K562 (cell line): Measurements from ENCODE around the gene JADE3. TPM values are rescaled to one million over a fixed set of nuclear protein-coding genes. Genes with fewer than 3 reads are reported as not detected.

Source experiments
- ATAC-seq: fragments of 200-7000 bp; cut with Tn5 transposase; 3 replicates; pipeline ENCODE4 v1.9.1; 2020; ENCODE audit warnings: moderate library complexity
- BruUV-seq: library from RNA; stranded (reverse); fragments of 400-500 nt; replicated peaks from 2 replicates; lab custom pipeline; 2021; lab: Mats Ljungman, UMichigan
- CTCF ChIA-PET: fragments of 300-600 bp; formaldehyde crosslinking; extraction: SDS; loops from one replicate; lab custom pipeline; 2021; ENCODE audit warnings: low intra/inter-chr PET ratio; lab: Yijun Ruan, JAX
- POLR2A ChIA-PET: fragments of 300-600, 350-650 bp; sonication (Branson Sonifier 250); formaldehyde crosslinking; extraction: SDS; loops from one replicate; lab custom pipeline; 2021; ENCODE audit warnings: antibody characterized with exemption, inconsistent platforms; lab: Yijun Ruan, JAX
- DNase-seq, 4 experiments: peaks; one replicate each; pipeline versions ENCODE4 v3.0.0 to v3.0.0-alpha.2; 2011 to 2018; ENCODE audit warnings: low spot score in 3 of 4, mixed read lengths in 3 of 4; ENCODE audit errors: extremely low read depth in 1 of 4
- FAIRE-seq: peaks from 2 replicates; lab custom pipeline; 2011; peaks lifted over from hg19 to GRCh38; lab: Jason Lieb, UNC
- H2AFZ ChIP-seq: 2 replicates; pipeline ENCODE4 v1.6.0; 2011; ENCODE audit warnings: low read depth, low read length, control low read depth, inconsistent platforms
- H3K27ac ChIP-seq: fragments of 200-600 bp; 3 replicates; pipeline ENCODE4 v1.8.0; 2011; ENCODE audit warnings: low read depth, mild to moderate bottlenecking, control low read depth, inconsistent platforms, low read length, moderate library complexity, mixed read lengths; ENCODE audit errors: extremely low read depth
- H3K27me3 ChIP-seq, 2 experiments: fragments of 300-600 bp in 1 of 2; 2 replicates in 1 of 2; 3 replicates in 1 of 2; pipeline versions ENCODE4 v1.6.0 to v1.8.0; 2011; ENCODE audit warnings: inconsistent platforms in 2 of 2, low read length in 2 of 2, mild to moderate bottlenecking in 1 of 2, mixed read lengths in 1 of 2, moderate library complexity in 1 of 2; ENCODE audit not compliant: control insufficient read depth in 2 of 2, insufficient read depth in 2 of 2
- H3K36me3 ChIP-seq: fragments of 300-600 bp; 3 replicates; pipeline ENCODE4 v1.8.0; 2011; ENCODE audit warnings: mild to moderate bottlenecking, low read length, inconsistent platforms; ENCODE audit not compliant: control insufficient read depth, insufficient read depth
- H3K4me1 ChIP-seq, 2 experiments: fragments of 200-600 bp in 1 of 2; replicated peaks in 1 of 2; 2 replicates in 1 of 2; 3 replicates in 1 of 2; pipeline versions ENCODE4 v1.5.1 to v1.8.0; 2011; ENCODE audit warnings: inconsistent platforms in 2 of 2, low read length in 2 of 2, mild to moderate bottlenecking in 1 of 2, mixed read lengths in 1 of 2, moderate library complexity in 1 of 2; ENCODE audit not compliant: control insufficient read depth in 2 of 2, insufficient read depth in 2 of 2
- H3K4me2 ChIP-seq: 2 replicates; pipeline ENCODE4 v1.6.1; 2011; ENCODE audit warnings: low read length, control low read depth, inconsistent platforms, mixed read lengths; ENCODE audit not compliant: insufficient read depth
- H3K4me3 ChIP-seq: fragments of 200-600 bp; sonication (generic), shearing (Covaris generic); 2 replicates; pipeline ENCODE4 v1.5.1; 2016; ENCODE audit warnings: control low read depth, inconsistent platforms
- H3K79me2 ChIP-seq: fragments of 200-600 bp; 3 replicates; pipeline ENCODE4 v1.8.0; 2011; ENCODE audit warnings: low read length, inconsistent platforms; ENCODE audit not compliant: control insufficient read depth, insufficient read depth
- H3K9ac ChIP-seq, 2 experiments: 2 replicates each; pipeline versions ENCODE4 v1.6.0 to v1.6.1; 2011; ENCODE audit warnings: low read depth in 2 of 2, low read length in 2 of 2, control low read depth in 1 of 2, inconsistent platforms in 1 of 2, mild to moderate bottlenecking in 1 of 2, mixed read lengths in 1 of 2; ENCODE audit not compliant: insufficient read depth in 1 of 2
- H3K9me1 ChIP-seq: one replicate; pipeline ENCODE4 v1.6.0; 2011; ENCODE audit warnings: inconsistent platforms, mild to moderate bottlenecking, low read length, moderate library complexity; ENCODE audit not compliant: control insufficient read depth, insufficient read depth
- H3K9me3 ChIP-seq: replicated peaks from 2 replicates; pipeline ENCODE4 v1.5.1; 2011; ENCODE audit warnings: low read depth, low read length, inconsistent platforms; ENCODE audit not compliant: control insufficient read depth, insufficient read depth
- H4K20me1 ChIP-seq: replicated peaks from 2 replicates; pipeline ENCODE4 v1.6.1; 2011; ENCODE audit warnings: low read length, inconsistent platforms, mixed read lengths; ENCODE audit not compliant: control insufficient read depth, insufficient read depth
- ELF2 ChIP-seq: fragments of 250-450 bp; sonication (Bioruptor Pico); IDR thresholded peaks from 2 replicates; pipeline ENCODE4 v1.5.0; 2021; ENCODE audit warnings: mild to moderate bottlenecking
- EWSR1 ChIP-seq: fragments of 450-650 bp; IDR thresholded peaks from 2 replicates; pipeline ENCODE4 v1.6.1; 2018; ENCODE audit warnings: borderline replicate concordance, mild to moderate bottlenecking, low read depth, moderate library complexity; ENCODE audit not compliant: partially characterized antibody
- HNRNPH1 ChIP-seq: fragments of 200-400 bp; formaldehyde crosslinking; optimal IDR thresholded peaks from 2 replicates; pipeline ENCODE3; 2017; ENCODE audit warnings: low read depth, mild to moderate bottlenecking, low read length, moderate library complexity
- PCBP1 ChIP-seq: fragments of 200-400 bp; formaldehyde crosslinking; IDR thresholded peaks from 2 replicates; pipeline ENCODE4 v1.6.1; 2018; ENCODE audit warnings: mild to moderate bottlenecking, low read depth, low read length; ENCODE audit not compliant: poor library complexity, severe bottlenecking
- POLR3A ChIP-seq: IDR thresholded peaks from 2 replicates; pipeline ENCODE4 v1.6.1; 2011; ENCODE audit warnings: borderline replicate concordance, mild to moderate bottlenecking, moderate library complexity; ENCODE audit not compliant: insufficient read length, insufficient read depth; ENCODE audit errors: extremely low read depth
- PRPF4 ChIP-seq: fragments of 200-400 bp; formaldehyde crosslinking; IDR thresholded peaks from one replicate; pipeline ENCODE4 v1.6.1; 2017; ENCODE audit warnings: low read length, low read depth, mild to moderate bottlenecking; ENCODE audit not compliant: insufficient read depth, poor library complexity, severe bottlenecking
- RBM22 ChIP-seq: fragments of 200-400 bp; formaldehyde crosslinking; IDR thresholded peaks from 2 replicates; pipeline ENCODE4 v1.6.1; 2018; ENCODE audit warnings: low read length, low read depth; ENCODE audit not compliant: poor library complexity, severe bottlenecking
- RERE ChIP-seq: sonication (generic); formaldehyde crosslinking; IDR thresholded peaks from 2 replicates; pipeline ENCODE4 v1.8.0; 2023; ENCODE audit warnings: missing genetic modification reagents, mild to moderate bottlenecking, borderline replicate concordance
- SFPQ ChIP-seq: fragments of 200-400 bp; formaldehyde crosslinking; IDR thresholded peaks from 2 replicates; pipeline ENCODE4 v1.6.1; 2017; ENCODE audit warnings: mild to moderate bottlenecking, low read depth, low read length, moderate library complexity
- SMARCE1 ChIP-seq: fragments of 450-650 bp; IDR thresholded peaks from 2 replicates; pipeline ENCODE4 v1.7.1; 2016; ENCODE audit warnings: mild to moderate bottlenecking
- ZFP1 ChIP-seq: fragments of 450-650 bp; formaldehyde crosslinking; IDR thresholded peaks from 2 replicates; pipeline ENCODE4 v1.4.0; 2020; ENCODE audit warnings: mild to moderate bottlenecking, mixed read lengths
- ZNF408 ChIP-seq: fragments of 250-450 bp; sonication (Bioruptor Pico); IDR thresholded peaks from 2 replicates; pipeline ENCODE4 v1.4.0; 2020; ENCODE audit warnings: low read depth, mild to moderate bottlenecking, moderate library complexity
- WGBS: fragments of 100-300 bp; shearing (Covaris generic); methylation state at CpG from one replicate; pipeline ENCODE4 v1.1.6; 2016; ENCODE audit warnings: low coverage, mixed read lengths; ENCODE audit not compliant: insufficient coverage; ENCODE audit errors: missing lambda C conversion rate; 5-methylcytosine and 5-hydroxymethylcytosine counted together
- in situ Hi-C: fragments of 300-500 bp; cut with MboI; formaldehyde crosslinking; loops from 4 replicates; pipeline ENCODE4 v1.15.0; 2018; ENCODE audit warnings: inconsistent platforms, mixed read lengths
- intact Hi-C: fragments of 100-400 bp; cut with micrococcal nuclease; formaldehyde crosslinking; loops from 2 replicates; pipeline ENCODE4 v1.14.2; 2022
- polyA plus RNA-seq, 8 experiments: library from polyadenylated mRNA; depleted of rRNA in 4 of 8; stranded (reverse) in 5 of 8; unstranded in 3 of 8; fragments of >200 nt; fragmentation: Nextera tagmentation in 2 of 8; fragmentation: Illumina TruSeq in 1 of 8; extraction: Ambion mirVana in 2 of 8; extraction: Trizol in 1 of 8; gene quantifications; 2 replicates each; pipeline versions ENCODE4 v1.2.1 to v1.2.3, GENCODE V29; 2011 to 2014; ENCODE audit warnings: inconsistent platforms in 1 of 8, missing spikeins in 1 of 8
- total RNA-seq, 7 experiments: library from RNA; depleted of rRNA in 6 of 7; stranded (reverse); fragments of >200 nt in 6 of 7; fragmentation: Illumina TruSeq in 2 of 7; extraction: Trizol in 2 of 7; gene quantifications; 2 replicates each; pipeline versions ENCODE4 v1.2.1 to v1.2.3, GENCODE V29; 2011 to 2021; ENCODE audit warnings: low replicate concordance in 1 of 7

Gene JADE3
- total and polyA plus RNA-seq, 9 of the 15 experiments (the other 6 are each of a cell fraction or from before 2014, with no cell fraction given) = 2.6 to 10.0 (median 7.0) TPM

GRCh38 chrX:46929439-46930261 is 17.4 kb downstream of the JADE3 start (continued):
- TF ChIP-seq RERE = no peak
- TF ChIP-seq PCBP1 = no peak
- TF ChIP-seq, all 486 proteins: peak for 0

DNA sequence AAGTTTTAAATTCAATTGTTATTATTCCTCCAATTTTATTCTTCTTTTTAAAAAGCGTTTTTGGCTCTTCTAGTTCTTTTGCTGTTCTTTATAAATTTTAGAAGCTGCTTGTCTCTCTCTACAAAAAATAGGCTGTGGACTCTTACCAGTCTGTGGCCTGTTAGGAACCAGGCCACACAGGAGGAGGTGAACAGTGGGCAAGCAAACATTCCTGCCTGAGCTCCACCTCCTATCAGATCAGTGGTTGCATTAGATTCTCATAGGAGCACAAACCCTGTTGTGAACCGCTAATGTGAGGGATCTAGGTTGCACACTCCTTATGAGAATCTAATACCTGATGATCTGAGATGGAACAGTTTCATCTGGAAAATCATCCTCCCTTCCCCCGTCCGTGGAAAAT is 23.1 kb downstream of the JADE3 start:
- H2AFZ ChIP-seq = no peak overlapping the region
- H3K9ac ChIP-seq = no peak overlapping the region
- no peak overlapping the region for H3K4me3 ChIP-seq
- no peak for DNase-seq
- H3K27me3 ChIP-seq = no peaks in the 10 kb centered on the region
- H3K27ac ChIP-seq = no peak overlapping the region
- 48% methylated on average over 3 of the region's 4 CpGs for WGBS
- H3K9me3 ChIP-seq = no peaks in the 10 kb centered on the region
- H3K9me1 ChIP-seq = no peaks in the 10 kb centered on the region
- TF ChIP-seq SMARCE1 (no peak), PRPF4 (no peak), ZFP1 (CRISPR knock-in tag) (no peak), ELF2 (no peak), EWSR1 (no peak), SFPQ (no peak), POLR3A (no peak), RBM22 (no peak), ZNF408 (CRISPR knock-in tag) (no peak), HNRNPH1 (no peak)
- TF ChIP-seq, all 486 proteins: peak for 0
- POLR2A ChIA-PET = no interaction called here
- ATAC-seq (no peak), FAIRE-seq (no peak)
- Histone ChIP-seq H3K4me2 (no peak overlapping the region), H3K36me3 (no peaks in the 10 kb centered on the region), H3K79me2 (no peaks in the 10 kb centered on the region), H3K4me1 (no peaks in the 10 kb centered on the region), H4K20me1 (no peaks in the 10 kb centered on the region)
- intact Hi-C loops = no loop called here
- CTCF ChIA-PET = no interaction called here
- BruUV-seq = no TSS peak
- in situ Hi-C loops = no loop called here
